T-helper 1 cell (primary cell): ENCODE measurements around the gene NLE1.
A peak's percentile ranks its signal among the peaks of the same experiment; 100 is the strongest.
"Not testable (repeated sequence)": the region's sequence is repeated elsewhere in the genome, so short reads cannot be mapped to it uniquely, and the experiment has no call there.

Source experiments
- DNase-seq, 5 donors: peaks; one replicate each; pipeline ENCODE4 v3.0.0-alpha.2; 2012 to 2020

Gene NLE1

DNA sequence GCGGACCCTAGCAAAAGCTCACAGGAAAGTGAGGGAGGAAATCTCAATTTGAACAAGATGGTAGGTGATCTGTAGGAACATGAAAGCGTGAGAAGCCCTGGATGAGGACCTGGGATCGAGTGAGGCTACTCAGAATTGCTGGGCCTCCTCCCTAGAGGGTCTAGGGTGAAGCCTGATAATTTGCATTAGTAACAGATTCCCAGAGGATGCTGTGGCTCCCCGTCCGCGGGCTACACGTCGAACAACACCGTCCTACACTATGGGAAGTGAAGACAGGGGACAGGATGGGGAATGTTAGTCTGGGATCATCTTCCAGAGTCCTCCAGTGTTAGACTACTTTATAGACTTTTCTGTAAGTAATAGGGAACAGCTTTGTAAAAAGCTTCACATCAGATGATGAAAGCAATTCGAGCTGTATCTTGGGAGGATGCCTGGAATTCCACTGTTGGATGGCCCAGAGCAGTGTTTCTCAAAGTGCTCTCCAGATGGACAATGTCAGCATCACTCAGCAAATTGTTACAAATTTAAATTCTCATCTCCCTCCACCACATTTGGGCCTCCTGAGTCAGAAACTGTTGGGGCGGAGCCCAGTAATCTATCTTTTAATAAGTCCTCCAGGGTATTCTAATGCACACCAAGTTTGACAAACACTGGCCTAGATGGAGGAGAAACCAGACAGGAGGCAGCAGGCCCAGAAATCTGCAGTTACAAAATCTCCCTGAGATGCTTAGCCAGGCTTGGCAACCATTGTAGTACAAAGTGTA is 14.2 kb downstream of the NLE1 start:
- DNase-seq: no peak

DNA sequence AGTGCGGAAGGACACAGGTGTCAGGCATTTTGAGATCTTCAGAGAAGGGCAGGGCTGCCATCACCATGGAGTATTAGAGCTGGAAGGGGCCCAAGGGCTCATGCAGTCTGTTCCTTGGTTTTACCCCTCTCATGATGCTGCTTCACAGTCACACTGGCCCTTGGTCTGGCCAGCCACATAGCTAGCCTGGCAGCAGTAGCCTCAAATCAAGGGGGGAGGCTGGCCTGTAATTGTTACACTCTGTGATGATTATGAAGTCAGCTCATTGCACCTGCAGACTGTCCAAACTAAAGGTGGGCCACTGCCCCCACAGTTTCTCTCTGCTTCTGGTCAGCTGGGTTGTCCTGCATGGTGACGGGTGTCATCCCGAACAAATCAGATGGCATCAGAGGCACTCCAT is 20.8 kb downstream of the NLE1 start, which contains the start of gene FNDC8:
FNDC8 (plus strand) TSS at position 301 of the 400 bp plus-strand sequence; CDS start at position 380, 79 bp downstream.
- DNase-seq: no peak

DNA sequence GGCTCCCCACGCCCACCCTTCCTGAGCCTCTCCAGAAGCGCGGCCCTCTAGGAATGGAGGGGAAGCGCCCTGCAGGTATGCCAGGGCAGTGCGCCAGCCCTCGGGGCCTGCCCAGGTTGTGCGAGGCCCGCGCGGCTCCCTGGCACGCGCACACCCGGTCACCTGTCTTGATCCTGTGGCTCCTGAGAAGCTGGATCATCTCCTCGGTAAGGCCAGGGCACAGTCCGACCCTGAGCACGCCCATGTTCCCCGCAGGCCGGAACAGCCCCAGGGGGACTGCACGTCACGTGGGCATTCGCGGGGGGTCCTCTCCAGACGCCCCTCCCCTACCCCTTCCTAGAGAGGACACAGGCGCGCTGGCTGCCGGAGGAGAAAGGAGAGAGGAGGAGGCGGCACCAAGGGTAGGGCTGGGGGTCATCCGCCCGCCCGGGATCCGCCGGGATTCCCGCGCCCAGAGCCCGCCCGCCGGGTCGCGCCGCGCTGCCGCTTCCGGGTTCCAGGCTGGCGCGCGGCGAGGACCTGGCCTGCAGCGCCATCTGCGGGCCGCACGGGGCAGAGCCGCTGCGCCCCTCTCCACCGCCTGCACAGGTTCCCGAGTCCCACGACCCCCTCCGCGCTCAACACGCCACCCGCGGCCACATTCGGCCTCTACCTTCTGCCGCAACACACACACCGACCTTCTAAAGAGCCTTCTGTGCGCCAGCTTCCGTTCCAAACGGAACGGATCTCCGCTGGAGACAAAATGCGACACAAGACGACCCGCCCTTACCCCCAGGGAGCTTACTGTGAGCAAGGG is 22.5 kb downstream of the NLE1 start, which contains the start of gene RAD51D:
RAD51D (minus strand) TSS at position 491 of the 796 bp plus-strand sequence; CDS start at position 244, 247 bp downstream.
- peak; percentile 62 to 80 (median 69) for DNase-seq

DNA sequence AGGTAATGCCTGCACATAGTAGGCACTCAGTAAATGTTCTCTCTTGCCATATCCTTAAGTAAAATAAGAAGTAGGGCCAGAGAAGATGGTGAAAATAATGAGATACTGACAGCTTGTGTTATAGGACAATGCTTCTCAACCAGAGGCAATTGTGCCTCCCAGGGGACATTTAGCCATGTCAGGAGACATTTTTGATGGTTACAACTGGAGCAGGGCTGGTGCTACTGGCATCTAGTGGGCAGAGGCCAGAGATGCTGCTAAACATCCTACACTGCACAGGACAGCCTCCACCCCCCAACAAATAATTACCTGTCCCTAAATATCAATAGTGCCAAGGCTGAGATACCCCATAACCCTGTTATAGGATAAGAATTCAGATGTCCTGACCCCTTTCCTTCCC is 24.1 kb downstream of the NLE1 start:
- DNase-seq: peak in 2 of 5 donors; percentile 10 to 71

DNA sequence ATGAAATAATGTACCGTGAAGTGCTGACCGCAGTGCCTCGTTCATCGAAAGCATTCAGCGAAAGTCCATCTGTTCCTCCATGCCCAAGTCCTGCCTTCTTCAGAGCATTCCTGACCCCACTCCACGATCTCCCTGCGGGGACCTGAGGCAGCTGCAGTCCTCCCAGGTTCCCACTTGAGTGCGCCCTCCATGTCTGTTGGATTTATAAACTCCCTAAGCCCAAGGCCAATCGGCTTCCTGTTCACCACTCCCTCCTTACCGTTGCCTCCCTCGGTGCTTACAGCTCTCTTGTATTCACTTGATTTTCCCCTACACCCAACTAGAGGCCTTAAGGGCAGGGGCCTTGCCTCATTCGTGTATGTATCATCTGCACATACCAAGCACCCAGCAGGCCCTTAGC is 25.3 kb downstream of the NLE1 start:
- DNase-seq: no peak

DNA sequence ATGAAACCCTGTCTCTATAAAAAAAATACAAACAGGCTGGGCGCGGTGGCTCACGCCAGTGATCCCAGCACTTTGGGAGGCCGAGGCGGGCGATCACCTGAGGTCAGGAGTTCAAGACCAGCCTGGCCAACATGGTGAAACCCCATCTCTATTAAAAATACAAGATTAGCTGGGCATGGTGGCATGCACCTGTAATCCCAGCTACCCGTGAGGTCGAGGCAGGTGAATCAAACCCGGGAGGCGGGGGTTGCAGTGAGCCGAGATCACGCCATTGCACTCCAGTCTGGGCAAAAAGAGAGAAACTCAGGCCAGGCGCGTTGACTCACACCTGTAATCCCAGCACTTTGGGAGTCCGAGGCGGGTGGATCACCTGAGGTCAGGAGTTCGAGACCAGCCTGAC is 31.3 kb downstream of the NLE1 start:
- DNase-seq: not testable (repeated sequence)

DNA sequence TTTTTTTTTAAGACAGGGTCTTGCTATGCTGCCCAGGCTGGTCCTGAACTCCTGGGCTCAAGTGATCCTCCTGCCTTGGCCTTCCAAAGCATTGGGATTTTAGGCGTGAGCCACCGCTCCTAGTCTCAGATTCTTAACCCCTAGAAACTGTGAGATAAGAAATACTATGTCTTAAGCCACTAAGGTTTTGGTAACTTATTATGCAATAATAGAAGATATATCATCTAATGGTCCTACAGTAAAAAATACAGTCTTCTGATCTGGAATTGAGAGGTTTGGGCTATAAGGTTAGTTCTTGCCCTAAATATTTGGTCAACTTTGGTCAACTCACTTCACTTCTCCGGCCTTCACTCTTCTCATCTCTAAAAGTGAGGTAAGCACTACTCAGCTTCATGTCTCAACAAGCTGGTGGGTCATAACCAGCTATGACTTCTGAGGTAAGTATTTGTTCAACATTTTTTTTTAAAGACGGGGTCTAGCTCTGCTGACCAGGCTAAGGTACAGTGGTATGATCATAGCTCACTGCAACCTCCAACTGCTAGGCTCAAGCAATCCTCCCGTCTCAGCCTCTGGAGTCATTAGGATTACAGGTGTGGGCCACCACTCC is 37.2 kb downstream of the NLE1 start:
- DNase-seq: no peak

DNA sequence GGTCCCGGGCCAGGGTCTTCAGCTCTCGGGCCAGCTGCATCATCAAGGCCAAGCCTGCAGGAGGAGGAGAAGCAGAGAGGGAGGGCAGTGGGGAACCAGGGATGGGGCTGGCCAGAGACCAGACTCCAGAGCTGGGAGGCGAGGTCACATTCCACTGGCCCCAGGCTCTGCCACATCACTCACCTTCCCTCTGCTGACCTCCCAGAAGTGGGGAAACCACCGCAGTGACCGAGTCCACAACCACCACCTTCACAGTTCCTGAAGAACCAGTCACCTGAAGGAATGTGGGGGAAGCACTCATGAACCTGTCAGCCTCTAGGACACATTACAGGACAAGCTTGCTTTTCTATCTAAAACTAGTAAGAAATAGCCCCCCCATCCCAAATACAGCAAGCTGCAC is 38.8 kb downstream of the NLE1 start:
- DNase-seq: no peak

DNA sequence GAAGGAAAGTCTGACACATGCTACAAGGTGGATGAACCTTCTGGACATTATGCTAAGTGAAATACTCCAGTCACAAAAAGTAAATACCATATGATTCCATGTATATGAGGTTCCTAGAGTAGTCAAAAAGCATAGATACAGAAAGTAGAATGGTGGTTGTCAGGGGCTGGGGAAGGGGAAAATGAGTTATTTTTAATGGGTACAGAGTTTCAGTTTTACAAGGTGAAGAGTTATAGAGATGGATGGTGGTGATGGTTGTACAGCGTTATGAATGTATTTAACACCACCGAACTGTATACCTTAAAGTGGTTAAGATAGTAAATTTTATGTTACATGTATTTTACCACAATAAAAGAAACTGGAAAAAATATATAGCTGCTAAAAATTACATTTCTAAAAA is 40.4 kb downstream of the NLE1 start:
- no peak for DNase-seq

DNA sequence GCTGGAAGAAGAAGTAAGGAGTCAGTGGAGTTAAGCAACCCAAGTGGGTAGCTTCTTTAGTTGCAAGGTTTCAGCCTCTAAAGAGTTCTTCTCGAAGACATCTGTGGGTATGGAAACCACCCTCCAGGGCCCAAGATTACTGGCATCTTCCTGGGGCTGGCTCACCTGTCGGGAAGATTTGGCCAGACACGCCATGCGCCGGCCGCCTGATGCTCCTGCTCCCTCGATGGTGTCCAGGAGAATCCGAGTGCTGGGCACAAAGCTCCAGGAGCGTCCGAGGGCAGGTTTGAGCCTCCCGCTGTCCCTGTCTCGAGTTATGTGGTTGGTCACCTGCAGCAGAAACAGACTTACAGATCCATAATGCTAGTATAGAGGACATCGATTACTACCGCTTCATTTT is 41.1 kb downstream of the NLE1 start:
- DNase-seq: no peak

DNA sequence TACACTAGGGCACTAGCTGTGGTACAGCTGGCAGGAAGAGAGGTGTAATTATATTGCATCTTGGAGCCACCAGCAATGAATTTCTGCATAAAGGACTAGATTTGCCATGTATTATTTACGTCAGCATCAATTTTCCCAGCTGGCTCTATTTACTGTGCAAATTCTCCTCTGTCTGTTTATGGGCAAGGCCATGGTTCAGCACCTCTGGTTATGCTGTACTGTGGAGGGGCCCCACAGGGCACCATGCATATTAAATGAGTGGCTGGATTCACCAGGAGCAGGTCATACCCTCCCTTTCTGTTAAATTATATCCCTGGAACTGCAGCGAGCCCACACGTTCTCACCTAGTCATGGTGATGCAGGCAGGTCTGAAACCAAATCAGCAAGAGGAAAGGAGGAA is 42.2 kb downstream of the NLE1 start:
- no peak for DNase-seq

DNA sequence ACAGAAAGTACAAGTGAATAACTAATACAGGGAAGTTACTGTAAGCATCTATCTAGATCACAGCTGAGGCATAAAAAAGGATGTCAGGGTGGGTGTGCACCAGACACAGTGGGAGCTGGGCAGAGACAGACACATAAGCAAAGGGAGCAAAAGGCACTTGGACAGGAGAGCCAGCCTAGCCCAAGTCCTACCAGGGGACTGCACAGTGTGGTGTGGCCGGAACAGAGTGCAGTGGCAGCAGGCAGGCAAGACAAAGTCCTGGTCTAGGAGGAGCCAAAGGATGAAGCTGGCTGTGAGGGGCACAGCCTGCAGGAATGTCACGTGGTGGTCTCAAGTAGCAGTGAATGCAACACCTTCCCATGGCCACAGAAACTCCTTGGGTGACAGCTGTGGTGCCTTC is 44.3 kb downstream of the NLE1 start:
- DNase-seq: no peak

DNA sequence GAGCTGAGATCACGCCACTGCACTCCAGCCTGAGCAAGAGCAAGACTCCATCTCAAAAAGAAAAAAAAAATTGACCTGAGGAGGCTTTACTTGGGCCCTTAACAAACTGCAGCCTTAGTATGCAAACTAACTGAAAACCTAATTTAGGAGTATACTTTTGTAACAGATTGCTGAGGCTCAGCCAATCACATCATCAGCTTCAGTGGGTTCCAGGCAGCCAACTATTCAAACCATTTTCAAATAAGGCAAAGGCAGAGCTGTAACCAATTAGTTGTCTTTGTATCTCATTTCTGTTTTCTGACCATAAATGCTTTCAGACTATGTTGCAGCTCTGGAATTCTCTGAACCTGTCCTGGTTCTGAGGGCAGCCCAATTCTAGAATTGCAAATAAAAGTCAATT is 46.4 kb downstream of the NLE1 start:
- DNase-seq: no peak

DNA sequence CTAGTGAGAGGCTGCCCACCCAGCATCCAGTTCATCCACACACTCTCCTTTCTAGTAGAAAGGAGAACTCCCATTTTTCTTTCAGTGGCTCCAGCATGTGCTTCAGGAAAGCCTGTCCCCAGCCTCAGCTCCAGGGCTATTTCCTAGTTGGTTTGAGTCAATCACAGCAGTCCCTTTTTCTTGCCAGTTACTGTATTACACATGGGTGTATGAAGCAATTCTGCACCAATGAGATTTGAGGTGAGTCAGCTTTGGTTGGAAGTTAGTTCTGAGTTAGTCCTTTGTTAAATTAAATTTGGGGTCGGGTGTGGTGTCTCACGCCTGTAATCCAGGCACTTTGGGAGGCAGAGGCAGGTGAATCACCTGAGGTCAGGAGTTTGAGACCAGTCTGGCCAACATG is 47.2 kb downstream of the NLE1 start:
- no peak for DNase-seq

DNA sequence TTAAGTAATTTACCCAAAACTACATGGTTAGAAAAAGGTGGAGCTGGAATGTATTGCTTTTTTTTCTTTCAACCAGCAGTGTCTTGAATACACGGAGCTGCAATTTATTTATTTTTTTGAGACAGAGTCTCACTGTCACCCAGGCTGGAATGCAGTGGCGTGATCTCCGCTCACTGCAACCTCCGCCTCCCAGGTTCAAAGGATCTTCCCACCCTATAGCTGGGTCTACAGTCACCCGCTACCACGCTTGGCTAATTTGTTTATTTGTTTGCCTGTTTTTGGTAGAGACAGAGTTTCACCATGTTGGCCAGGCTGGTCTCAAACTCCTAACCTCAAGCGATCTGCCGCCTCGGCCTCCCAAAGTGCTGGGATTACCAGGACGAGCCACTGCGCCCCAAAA is 51.4 kb downstream of the NLE1 start:
- DNase-seq: not testable (repeated sequence)

DNA sequence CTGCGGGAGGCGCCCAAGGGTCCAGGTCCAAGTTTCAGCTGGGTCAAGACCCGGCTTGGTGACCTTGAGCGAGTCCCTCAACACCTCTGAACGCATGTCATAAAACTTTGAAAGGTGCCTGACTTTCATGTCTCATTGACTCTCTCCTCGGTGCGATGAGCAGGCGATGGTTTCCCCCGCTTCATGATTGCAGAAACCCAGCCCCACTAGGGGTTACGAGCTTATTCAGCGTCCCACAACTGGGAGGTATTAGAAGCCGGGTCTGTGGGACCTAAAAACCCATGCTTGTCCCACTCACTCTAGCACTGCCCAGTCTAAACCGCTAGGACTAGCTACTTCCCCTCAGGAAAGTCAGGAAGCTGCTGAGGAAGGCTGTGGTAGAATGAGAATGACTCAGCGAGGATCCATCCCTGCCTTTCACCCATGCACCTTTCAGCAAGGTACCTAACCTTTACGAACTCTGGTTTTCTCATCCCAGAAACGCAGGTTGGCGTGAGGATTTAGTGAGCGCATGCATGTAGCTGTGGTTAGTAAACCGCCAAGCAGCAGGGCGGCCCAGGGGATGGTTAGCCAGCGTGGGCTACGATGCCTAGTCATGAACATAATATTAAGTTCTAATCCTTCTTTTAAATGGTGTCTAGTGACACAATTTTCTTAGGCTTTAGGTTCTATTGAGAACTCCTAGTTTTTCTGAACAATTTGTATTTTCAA is 52.4 kb downstream of the NLE1 start:
- peak; percentile 11 to 44 (median 18) for DNase-seq

DNA sequence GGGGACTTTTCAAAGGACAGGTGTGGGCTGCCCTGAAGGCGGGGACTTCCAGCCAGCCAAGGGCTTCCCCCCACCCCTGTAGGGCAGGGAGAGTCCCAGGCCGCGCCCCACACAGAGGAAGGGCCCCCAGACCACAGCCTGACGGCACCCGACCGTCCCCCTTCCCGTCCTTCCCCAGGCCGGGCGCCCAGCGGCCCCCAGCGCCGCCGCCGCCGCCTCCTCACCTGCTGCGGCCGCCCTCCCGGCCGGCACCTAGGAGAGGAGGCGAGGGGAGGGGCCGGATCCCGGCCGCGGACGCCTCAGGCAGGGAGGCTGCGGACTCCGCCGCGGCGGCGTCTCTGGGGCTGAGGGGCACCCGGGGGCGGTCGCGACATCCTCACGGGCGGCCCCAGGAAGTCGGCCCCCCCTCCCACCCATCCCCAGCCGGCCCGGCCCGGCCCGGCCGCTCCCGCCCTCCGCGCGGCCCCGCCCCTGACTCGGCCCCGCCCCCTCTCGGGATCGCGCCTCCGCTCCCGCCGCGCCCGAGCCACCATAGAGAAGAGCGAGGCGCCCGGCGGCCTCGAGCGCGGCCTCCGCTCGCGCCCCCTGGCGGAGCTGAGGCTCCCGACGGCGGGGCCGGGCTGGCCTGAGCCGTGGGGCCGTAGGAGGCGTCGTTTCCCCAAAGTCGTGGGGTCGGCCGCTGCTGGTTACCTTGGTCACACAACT is 53.1 kb downstream of the NLE1 start:
- DNase-seq: peak; percentile 81 to 91 (median 83)

DNA sequence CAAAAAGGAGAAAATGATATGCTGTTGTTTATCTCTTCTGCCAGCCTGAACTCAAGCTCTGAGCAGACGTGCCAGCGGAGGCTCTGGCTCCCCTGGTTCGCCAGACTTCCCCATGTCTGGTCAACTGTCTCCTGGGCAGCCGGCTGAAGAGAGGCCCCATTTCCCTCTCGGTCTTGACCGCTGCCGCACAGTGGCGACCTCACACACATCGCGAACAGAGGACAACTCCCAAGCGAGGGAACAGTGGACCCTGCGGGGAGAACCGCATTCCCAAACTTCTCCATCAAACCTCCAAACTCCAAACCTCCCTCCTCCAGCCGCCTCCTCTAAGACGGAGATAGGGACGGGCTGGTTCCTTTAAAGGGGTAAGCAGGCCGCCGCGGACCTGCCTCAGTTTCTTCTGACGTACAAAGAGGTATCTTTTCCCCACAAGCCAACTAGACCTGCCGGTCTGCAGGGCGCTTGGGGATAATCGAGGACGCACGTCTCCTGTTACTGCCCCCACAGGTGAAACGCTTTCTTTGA is 53.7 kb downstream of the NLE1 start:
- peak in 1 of 5 donors; percentile 10 for DNase-seq

DNA sequence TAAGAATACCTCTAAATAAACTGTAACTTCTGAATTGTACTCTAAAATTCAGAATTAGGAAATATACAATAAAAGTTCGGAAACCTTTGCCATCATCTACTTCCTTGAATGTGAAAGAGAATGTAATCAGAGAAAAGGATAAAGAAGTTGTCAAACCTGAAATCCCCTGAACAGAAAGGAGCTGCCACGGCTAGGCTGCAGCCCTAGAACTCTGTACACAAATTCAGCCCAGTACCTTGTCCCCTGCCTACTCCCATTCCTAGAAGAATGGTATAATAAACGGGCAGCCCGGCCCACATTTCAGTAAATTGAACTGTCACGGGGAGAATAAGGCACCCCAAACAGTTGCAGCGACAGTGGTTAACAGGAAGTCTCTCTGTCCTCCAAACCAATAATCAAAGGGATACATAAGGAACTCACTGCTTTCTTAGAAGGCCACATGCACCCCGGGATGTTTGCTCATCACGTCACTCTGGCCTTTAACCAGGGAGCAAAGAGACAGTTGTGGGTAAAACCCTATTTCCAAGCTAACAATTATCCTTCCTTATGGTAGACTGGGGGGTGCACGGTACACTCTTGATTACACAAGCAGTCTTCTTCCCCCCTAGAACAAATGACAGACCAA is 54.3 kb downstream of the NLE1 start:
- DNase-seq: peak in 2 of 5 donors; percentile 8 to 71

DNA sequence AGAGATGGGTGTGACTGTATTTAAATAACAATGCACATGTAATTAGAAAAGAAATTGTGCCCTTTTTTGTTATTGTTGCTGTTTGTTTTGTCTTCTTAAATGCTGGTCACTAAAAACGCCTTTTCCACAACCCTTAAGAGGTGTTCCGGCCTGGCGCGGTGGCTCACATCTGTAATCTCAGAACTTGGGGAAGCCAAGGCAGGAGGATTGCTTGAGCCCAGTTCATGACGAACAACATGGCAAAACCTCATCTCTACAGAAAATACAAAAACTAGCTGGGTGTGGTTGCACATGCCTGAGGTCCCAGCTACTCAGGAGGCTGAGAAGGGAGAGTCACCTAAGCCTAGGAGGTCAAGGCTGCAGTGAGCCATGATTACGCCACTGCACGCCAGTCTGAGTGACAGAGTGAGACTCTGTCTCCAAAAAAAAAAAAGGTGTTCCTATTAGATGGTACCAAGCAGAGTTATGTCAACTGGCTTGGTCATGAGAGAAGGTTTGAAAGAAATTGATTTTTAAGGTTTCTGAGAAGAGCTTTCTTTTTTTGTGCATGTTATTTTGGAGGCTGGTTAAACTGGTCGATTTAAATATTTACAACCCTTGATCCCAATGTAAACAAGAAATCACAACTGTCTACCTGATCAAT is 55.1 kb downstream of the NLE1 start:
- DNase-seq: no peak

DNA sequence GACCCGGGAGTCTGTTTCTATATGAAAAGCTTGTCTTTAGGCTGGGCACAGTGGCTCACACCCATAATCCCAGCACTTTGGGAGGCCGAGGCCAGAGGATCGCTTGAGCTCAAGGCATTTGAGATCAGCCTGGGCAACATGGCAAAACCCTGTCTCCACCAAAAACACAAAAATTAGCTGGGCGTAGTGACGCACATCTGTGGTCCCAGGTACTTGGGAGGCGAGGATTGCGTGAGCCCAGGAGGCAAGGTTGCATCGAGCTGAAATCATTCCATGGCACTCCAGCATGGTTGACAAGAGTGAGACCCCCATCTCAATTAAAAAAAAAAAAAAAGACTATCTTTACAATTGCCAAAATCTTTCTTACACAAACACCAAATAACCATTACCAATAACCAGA is 55.9 kb downstream of the NLE1 start:
- no peak for DNase-seq
